ENCODE results near the gene PPM1B.
"Not testable (repeated sequence)": the region's sequence is repeated elsewhere in the genome, so short reads cannot be mapped to it uniquely, and the experiment has no call there.

The PPM1B gene

DNA sequence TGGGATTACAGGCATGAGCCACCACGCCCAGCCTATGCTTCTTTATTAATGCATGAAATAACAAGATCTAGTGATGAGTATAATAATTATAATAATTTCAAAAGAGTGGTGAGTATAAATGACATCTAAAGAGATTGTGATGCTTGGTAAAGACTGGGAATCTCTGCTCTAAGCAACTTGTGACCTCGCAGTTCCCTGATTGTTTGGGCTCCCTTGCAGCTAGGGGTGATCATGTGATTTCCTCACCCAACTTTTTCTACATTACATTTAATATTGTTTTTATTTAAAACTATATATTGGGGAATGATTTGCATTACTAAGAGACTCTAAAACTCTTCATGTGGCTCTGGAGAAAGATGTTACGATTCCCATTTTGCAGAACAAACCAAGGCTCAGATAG, 4.1 kb upstream of the PPM1B start:
- DNase-seq, result no peak

DNA sequence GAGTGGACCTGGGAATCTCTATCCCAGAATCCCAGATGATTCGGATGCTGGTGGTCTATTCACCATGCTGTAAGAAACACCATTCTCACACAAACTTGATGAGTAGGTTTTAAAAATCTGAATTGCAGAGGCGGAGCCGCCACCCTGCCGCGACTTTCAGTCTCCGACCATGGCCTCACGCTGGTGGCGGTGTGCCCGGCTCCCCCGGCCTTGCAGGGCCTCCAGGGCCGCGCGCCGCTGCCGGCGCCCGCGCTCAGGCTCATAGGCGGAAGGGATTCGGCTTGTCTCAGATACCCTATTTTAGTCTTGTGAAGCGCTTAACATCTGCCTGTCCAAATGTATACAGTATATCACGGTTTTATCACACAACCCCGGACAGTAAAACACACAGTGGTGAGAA, 2.6 kb upstream of the PPM1B start:
- no peak for DNase-seq

DNA sequence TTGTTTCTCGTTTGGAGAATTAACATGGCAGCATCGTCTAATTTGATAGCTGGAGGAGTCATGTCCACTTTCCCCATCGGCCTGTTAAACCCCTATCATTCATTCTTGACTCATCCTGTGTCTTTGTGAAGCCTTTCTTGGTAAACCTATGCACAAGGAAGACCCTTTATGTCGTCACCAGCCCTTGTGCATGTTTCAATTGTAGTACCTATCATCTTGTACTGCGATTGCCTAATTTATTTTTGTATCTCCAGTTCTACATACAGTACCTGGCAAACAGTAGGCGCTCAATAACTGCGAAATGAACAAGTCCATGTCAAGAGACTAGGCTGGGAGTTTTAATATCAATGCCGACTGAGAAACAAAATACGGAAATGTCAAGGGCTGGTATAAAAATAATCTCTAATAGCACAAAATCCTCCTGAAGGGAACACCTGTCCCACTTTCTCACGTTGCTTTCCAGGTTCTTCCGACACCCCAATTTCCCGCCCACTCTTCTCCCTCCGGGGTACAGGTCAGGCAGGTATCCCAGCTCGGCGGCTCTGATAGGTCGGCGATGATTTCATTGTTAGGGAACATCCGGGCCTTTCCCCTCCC, 1.3 kb upstream of the PPM1B start:
- no peak for DNase-seq

DNA sequence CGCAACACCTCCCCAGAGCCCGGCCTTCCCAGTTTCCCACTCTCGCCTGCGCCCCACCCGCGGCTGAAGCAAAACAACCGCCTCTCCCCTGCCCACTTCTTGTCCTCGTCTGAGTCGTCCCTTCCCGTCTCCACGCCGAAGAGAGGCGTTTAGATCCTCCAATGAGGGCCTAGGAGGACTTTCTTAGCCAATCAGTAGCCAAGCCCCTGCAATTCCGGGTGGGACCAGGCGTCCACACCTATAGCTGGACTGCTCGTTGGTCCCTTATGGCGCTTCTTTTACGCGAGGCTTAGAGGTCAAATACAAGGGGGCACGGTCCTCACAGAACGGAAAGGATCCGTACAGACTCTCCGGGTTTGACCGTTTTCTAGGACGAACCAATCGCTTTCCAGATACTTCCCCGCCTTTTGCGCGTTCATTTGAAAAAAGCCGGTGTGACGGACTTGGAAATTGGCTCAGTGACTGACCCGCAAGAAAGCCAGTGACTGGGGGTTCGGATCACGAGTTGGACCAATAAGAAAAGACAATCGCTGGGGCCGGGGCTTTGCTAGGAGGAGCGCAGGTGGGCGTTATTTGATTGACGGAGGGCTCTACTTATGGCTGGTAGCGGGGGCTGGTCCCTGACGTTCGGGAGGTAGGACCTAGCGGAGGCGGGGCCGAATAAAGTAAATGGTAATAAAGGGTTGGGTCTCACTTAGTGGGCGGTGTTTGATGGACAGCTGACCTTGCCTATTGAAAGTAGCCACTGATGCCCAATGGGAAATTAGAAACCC, 581 bp upstream of the PPM1B start:
- DNase-seq, result peak; percentile 95

DNA sequence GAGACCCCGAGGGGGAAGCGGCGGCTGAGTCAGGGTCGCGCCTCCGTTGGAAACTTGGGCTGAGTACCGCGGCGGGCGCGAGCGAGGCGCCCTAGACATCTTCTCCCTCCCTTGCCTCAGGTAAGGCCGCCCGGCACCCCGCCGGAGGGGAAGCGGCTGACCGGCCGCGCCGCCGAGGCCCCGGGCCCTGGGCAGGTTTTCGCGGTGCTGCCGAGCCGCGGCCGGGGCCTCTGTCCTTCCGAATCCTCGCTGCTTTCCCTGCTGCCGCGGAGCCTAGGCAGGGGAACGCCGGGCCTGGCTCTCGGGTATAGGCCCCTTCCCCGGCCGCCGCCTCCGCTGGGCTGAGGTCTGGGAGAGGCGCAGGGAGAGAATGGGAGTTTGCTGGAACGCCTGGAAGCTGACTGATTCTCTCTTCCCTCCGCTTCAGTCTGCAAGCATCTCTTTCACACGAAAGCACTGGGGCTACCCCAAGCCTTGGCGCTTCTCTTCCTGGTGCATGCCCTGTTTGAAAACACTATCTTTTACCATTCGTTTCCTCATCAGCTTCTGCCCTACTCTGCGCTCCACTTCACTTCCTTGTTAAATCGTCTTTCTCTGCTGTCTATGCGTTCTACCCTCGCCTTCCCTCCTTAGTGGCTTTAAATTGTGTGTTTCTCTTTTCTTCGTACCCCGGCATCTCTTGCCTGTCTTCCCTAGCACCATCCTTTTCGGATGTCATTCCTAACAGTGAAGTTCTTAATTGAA, 652 bp downstream of the PPM1B start:
- DNase-seq, result peak; percentile 84

DNA sequence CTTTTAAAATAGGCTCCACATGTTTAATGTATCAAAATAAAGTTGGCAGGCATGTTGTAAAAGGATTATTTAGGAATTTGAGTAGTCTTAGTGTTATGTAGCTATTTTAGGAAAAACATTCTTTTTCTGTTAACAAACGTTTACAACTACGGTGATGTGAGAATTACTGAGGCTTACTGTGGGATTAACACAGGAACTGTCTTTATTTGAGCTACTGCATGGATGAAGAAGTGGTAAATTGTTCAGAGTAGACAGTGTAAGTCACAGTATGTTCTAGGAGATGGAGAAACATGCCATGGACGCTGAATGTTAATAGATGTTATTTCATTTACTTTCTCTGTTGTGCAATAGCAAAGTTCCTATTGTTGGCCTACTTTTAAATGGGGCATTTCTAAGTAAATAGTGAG, 1.6 kb downstream of the PPM1B start:
- DNase-seq, result no peak

DNA sequence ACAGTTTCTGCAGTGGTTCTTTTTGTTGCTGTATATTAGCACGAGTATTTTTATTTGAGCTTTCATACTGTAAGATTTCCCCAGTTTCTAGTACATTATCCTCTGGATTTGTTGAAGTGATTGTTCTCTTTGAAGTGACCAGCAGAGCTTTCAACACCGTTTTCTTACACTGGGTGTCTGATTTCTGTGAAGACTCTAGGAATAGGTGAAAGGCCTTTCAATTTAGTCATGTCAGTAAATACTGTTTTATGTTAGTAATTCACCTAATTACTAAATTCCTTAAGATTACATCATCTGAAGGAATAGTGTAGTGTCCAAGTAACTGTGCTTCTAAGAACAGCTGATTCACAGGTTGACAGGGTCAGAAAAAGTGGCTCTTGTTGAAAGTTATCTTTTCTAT, 2.3 kb downstream of the PPM1B start:
- no peak for DNase-seq

DNA sequence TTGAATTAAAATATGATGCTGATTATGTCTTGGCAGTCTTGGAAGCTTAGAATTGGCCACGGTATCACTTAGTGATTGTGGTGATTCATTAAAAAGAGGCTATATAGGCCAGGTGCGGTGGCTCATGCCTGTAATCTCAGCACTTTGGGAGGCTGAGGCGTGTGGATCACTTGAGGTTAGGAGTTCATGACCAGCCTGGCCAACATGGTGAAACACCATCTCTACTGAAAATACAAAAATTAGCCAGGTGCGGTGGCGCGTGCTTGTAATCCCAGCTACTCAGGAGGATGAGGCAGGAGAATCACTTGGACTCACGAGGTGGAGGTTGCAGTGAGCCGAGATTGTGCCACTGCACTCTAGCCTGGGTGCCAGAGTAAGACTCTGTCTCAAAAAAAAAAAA, 2.8 kb downstream of the PPM1B start:
- DNase-seq, result not testable (repeated sequence)

DNA sequence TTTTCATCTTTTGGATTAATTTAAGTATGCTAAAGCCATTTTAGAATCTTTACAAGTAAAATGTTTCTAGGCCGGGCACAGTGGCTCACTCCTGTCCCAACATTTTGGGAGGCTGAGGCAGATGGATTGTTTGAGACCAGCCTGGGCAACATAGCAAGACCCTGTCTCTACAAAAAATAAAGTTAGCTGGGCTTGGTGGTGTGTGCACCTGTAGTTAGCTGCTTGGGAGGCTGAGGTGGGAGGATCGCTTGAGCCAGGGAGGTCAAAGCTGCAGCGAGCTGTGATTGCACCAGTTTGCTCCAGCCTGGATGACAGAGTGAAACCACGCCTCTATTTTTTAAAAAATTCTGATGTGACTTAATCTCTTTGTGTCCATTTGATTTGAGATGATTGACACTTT, 3.9 kb downstream of the PPM1B start:
- no peak for DNase-seq

DNA sequence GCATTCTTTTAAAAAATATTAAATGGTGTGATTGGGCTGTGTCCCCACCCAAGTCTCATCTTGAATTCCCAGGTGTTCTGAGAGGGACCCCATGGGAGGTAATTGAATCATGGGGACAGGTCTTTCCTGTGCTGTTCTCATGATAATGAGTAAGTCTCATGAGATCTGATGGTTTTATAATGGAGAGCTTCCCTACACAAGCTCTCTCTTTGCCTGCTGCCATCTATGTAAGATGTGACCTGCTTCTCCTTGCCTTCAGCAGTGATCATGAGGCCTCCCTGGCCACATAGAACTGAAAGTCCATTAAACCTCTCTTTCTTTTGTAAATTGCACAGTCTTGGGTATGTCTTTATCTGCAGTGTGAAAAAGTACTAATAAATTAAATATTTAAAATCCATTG, 10.3 kb downstream of the PPM1B start:
- DNase-seq, result no peak

DNA sequence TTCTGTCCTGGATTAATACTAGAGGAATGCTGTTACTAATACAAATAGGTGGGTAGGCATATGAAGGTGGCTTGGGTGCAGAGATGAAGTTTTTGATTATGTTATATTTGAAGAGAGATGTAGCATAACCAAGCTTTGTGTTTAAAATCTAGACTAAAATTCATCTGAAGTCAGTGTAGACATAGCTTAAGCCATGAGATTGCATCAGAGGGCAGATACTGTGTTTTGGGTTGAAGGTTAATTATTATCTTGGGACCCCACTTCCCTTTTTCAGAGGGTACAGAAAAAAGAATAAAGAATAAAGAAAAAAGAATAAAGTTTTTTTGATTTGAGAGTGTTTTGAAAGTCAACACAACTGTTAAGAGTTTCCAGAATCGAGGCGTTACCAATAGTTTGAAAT, 13.0 kb downstream of the PPM1B start:
- no peak for DNase-seq

DNA sequence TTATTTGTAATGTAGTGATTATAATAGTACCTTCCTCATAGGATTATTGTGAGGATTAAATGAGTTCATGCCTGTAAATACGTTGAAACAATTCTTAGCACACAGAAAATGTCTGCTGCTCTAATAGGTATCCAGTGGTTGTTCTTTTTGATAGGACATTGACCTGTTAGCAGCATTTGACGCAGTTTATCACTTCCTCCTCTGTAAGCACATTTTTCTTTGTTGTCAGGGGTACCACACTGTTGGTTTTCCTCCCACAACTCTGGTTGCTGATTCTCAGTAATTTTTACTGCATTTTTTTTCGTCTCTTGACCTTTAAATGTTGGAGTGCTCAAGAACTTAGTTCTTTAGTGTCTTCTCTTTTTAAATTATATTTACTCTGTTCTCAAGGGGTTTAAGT, 15.4 kb downstream of the PPM1B start:
- no peak for DNase-seq

DNA sequence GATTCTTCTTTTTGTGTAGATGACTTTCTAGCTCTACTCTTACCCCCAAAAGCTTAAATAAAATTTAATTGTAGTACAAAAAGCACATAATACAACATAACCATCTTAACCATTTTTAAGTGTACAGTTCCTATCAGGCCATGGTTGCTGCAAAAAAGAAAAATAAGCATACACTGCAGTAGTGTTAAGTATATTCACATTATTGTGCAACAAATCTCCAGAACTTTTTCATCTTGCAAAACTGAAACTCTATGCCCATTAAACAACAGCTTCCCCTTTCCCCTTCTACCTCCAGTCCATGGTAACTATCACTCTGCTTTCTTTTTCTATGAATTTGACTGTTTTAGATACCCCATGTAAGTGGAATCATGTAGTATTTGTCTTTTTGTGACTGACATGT, 18.1 kb downstream of the PPM1B start:
- DNase-seq, result no peak

DNA sequence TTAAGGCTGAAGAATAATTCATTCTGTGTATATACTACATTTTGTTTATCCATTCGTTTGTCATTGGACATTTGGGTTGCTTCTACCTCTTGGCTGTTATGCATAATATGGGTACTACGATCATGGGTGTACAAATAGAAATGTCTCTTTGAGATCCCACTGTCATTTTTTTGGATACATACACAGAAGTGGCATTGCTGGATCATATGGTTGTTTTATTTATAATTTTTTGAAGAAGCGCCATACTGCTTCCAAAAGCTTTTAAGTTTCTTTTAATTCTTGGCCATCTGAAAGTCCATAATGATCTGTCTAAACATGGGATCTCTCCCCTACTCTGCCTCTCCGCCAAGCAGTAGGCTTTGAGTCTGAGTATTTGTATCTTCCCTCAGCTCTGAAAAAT, 18.6 kb downstream of the PPM1B start:
- DNase-seq, result no peak

DNA sequence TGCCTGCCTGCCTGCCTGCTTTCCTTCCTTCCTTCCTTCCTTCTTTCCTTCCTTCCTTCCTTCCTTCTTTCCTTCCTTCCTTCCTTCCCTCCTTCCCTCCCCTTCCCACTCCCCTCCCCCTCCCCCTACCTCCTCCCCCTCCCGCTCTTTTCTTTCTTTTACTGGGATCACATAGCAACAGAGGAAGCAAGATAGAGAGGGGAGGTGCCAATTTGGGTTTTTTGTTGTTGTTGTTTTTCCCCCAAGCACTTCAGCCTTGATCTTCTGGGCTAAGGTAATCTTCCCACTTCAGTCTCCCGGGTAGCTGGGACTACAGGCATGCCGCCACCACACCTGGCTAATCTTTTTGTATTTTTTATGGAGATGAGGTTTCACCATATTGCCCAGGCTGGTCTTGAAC, 20.0 kb downstream of the PPM1B start:
- no peak for DNase-seq

DNA sequence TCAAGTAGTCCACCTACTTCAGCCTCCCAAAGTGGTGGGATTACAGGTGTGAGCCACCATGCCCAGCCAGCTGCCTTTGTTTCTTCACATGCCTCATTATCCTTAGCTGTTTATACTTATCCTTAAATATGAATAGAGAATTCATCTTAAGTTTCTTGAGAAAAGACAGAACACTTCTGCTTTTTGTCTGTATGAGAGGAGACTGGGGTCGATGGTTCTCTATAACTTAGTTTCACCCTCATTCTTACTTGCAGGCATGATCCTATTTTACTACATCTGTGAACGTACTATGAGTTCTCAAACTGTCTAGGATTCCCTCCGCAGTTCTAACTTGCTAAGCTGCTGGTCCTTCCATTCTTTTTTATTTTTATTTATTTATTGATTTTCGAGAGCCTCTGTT, 20.4 kb downstream of the PPM1B start:
- no peak for DNase-seq

DNA sequence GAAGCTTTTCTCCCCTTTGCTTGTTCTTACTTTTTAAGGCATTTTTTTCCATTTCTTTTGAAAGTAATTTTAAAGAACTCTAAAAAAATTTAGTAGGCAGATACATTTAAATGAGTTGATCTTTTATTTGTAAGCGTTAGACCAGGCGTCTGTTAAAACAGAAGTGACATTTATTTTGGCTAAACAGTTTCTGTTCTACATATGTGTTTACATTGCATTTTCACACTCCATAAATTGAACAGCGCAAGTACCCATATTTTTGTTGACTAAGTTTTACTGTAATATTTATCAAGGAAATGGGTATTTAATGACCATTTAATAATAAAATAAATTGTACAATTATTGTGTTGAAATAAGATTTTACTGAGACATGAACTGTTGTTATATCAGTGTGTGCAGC, 21.9 kb downstream of the PPM1B start:
- no peak for DNase-seq

DNA sequence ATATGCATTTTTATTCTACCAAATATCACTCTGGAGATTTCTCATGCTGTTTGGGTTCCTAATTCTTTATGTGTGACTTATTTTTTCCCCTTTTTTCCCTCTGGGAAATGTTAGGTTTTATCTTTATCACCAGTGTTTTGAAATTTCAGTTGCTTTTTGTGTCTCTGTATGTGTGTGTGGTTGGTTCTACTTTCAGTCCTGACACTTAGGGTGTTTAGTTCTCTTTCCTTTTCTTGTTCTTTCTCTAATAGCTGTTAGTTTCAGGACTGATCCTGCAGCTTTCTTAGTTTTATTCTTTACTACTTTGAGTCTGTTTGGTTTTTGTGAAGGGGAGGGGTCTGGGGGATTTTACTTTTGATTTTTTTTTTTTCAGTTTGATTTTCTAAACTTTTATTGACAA, 23.1 kb downstream of the PPM1B start:
- DNase-seq, result no peak

DNA sequence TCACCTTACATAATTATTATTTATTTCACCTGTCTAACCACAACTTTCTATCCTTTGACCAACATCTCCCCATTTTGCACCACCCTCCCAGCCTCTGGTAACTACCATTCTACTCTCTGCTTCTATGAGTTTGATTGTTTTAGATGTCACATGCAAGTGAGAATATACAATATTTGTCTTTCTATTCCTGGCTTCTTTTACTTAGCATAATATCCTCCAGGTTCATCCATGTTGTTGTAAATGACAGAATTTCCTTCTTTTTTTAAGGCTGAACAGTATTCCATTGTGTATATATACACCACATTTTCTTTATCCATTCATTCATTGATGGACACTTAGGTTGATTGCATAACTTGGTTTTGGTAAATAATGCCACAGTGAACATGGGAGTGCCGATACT, 24.0 kb downstream of the PPM1B start:
- no peak for DNase-seq

DNA sequence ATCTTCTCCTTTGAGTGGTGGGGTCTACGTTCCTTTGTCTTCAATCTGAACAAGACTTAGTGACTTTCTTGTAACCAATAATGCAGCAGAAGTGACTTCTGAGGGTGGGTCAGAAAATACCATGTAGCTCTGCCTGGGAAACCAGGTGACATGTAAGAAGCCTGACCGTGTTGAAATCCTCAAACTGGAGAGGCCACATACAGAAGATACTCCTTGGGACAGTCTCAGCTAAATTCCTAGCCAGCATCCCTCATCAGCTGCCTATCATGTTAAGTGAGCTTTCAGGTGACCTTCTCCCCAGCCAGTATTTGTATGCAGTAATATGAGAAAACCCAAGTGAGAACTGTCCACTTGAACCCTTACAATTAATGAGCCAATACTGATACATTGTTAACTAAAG, 27.0 kb downstream of the PPM1B start:
- no peak for DNase-seq

DNA sequence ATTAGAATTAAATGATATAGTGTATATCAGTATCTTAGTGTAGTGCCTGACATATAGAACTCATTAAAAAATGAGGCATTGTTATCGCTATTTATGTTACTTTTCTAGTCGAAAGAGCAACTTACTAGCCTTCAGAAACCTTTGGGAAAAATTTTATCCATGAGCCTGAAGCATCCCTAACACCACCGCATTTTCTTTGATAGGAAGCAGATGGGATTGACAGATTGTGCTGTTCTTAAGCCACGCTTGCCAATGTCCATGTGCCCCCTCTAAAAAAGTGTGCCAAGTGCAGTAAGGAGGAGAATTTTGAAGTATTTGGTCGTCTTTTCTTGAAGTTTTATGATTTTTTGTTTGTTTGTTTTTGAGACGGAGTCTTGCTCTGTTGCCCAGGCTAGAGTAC, 29.1 kb downstream of the PPM1B start:
- DNase-seq, result no peak

DNA sequence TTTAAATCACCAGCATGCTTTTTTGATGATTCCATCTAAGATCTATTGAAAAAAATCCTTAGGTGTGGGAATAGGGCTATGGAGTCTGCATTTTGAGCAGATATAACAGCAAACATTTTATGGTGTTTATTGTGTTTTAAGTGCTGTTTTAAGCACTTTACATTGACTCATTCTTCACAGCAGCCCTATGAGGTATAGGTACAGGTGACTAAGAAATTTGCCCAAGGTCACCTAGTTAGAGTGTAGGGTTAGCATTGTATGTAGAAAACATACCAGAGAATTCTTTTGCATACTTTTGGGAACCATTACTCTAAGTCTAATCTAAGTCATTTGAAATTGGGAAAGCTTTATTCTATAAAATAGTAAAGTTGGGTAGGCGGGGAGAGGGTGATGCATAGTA, 31.3 kb downstream of the PPM1B start:
- DNase-seq, result no peak

DNA sequence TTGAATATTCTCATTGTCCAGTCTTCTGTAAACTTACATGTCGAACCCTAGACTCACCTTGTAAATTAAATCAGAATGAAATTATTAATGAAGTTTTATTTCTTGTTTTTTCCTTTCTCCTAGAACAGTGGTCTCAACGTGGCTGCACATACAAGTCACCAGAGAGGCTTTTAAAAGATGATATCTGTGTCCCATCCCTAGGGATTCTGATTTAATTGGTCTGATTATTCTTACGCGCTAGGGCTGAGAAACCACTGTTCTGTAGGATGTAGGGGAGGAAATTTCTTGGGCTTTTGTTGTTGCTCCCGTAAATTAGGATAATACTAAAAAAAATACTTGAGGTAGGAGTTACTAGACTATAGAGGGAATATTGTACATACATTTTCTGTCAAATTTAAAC, 32.1 kb downstream of the PPM1B start:
- DNase-seq, result no peak

DNA sequence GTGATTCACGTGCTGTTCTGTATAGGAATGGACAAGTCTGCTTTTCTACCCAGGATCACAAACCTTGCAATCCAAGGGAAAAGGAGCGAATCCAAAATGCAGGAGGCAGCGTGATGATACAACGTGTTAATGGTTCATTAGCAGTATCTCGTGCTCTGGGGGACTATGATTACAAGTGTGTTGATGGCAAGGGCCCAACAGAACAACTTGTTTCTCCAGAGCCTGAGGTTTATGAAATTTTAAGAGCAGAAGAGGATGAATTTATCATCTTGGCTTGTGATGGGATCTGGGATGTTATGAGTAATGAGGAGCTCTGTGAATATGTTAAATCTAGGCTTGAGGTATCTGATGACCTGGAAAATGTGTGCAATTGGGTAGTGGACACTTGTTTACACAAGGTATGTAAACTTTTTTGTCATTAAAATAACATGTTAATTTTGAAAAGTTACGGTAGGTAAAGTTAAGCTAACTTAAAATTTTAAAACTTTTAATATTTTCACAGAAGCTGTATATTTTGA, 33.0 kb downstream of the PPM1B start:
- no peak for DNase-seq

Data from activated CD8-positive, alpha-beta memory T cell treated with anti-CD3 and anti-CD28 coated beads for 24 hours (primary cell).